ENCODE measurements around the gene PALM. TPM values are rescaled to one million over a fixed set of nuclear protein-coding genes. Genes with fewer than 3 reads are reported as not detected.

Gene PALM
- total RNA-seq, 1 experiment from 2014 or later = 10.8 TPM

DNA sequence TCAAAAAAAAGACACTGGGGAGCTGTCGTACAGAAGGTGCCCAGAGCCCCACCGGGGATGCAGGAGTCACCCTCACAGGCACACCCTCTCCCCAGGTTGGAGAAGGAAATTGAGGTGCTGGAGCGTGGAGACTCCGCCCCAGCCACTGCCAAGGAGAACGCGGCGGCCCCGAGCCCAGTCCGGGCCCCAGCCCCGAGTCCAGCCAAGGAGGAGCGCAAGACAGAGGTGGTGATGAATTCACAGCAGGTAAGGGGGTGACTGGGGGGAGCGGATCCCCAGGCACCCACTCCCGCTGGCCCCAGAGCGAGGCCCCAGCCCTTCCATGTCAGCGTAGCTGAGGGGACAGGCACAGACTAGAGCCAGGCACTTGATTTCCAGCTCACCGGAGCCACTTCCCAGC lies 22.3 kb downstream of the PALM start:
- Histone ChIP-seq H3K27ac (ENCODE audit: low read length) (no peak overlapping the region), H3K4me1 (ENCODE audit: insufficient read depth, low read length) (no peaks in the 10 kb centered on the region), H4K20me1 (ENCODE audit: low read length) (no peaks in the 10 kb centered on the region), H2AFZ (ENCODE audit: low read length) (no peak overlapping the region), H3K4me3 (ENCODE audit: low read length) (no peak overlapping the region), H3F3A (ENCODE audit: low read length, unreplicated experiment) (no peaks in the 10 kb centered on the region), H3K9me2 (replicated peaks; ENCODE audit: low read length) (no peaks in the 10 kb centered on the region), H3K9ac (ENCODE audit: low read length) (no peak overlapping the region), H3K36me3 (ENCODE audit: low read depth, low read length) (no peaks in the 10 kb centered on the region), H3K4me2 (ENCODE audit: low read length) (no peak overlapping the region), H3K27me3 (ENCODE audit: low read length) (no peaks in the 10 kb centered on the region), H3K9me3 (ENCODE audit: low read length) (no peaks in the 10 kb centered on the region), H3K79me2 (ENCODE audit: low read length) (no peaks in the 10 kb centered on the region)
- ATAC-seq (no peak), DNase-seq (no peak)
- no TSS peak for BruUV-seq (replicated peaks)
- TF ChIP-seq EZH2phosphoT487 (IDR thresholded peaks at IDR 0.05; ENCODE audit: borderline replicate concordance, low read length) = no peak
- TF ChIP-seq, protein P1, sequence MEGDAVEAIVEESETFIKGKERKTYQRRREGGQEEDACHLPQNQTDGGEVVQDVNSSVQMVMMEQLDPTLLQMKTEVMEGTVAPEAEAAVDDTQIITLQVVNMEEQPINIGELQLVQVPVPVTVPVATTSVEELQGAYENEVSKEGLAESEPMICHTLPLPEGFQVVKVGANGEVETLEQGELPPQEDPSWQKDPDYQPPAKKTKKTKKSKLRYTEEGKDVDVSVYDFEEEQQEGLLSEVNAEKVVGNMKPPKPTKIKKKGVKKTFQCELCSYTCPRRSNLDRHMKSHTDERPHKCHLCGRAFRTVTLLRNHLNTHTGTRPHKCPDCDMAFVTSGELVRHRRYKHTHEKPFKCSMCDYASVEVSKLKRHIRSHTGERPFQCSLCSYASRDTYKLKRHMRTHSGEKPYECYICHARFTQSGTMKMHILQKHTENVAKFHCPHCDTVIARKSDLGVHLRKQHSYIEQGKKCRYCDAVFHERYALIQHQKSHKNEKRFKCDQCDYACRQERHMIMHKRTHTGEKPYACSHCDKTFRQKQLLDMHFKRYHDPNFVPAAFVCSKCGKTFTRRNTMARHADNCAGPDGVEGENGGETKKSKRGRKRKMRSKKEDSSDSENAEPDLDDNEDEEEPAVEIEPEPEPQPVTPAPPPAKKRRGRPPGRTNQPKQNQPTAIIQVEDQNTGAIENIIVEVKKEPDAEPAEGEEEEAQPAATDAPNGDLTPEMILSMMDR (conservative IDR thresholded peaks at IDR 0.05; ENCODE audit: low read depth, low read length) = no peak
- no peak for TF ChIP-seq EZH2 (IDR thresholded peaks at IDR 0.05; ENCODE audit: low read length, unreplicated experiment)
- ChIA-PET POLR2A (ENCODE audit: unreplicated experiment) (interaction anchor here (0.6 kb wide), 1 partner anchor 28 kb away, joined by 4 read pairs; no protein-coding TSS in a partner anchor), CTCF (no interaction called here)
- intact Hi-C loops (cut with micrococcal nuclease) = loop anchor here (5.0 kb wide), 1 partner anchor 144 kb away; the partner anchor contains the start of gene HCN2

DNA sequence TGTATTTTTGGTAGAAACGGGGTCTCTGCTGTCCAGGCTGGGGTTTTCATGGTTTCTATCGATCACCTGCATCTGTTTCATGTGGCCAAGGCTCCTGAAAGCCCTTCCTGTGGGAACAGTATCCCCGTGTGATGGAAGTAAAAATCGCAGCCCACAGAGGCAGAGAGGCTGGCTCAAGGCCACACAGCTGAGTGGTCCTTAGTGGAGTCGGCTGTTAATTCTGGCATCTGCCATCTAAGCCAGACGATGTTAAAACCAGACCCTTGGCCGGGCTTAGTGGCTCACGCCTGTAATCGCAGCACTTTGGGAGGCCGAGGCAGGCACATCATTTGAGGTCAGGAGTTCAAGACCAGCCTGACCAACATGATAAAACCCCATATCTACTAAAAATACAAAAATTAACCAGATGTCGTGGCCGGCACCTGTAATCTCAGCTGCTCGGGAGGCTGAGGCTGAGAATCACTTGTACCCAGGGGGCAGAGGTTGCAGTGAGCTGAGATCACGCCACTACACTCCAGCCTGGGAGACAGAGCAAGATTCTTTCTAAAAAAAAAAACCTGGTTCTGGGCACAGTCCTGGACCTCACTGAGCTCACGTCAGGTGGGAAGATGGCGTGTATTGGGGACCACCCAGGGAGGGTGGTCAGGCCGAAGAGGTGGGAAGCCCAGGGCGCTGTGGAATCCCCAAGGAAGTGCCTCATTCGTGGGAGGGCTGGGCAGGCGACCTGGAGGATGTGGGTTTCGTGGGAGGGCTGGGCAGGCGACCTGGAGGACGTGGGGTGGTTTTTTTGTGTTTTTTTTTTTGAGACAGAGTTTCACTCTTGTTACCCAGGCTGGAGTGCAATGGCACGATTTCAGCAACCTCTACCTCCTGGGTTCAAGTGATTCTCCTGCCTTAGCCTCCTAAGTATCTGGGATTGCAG lies 23.7 kb downstream of the PALM start:
- H2AFZ ChIP-seq (ENCODE audit: low read length) = no peak overlapping the region
- H3K9me2 ChIP-seq (replicated peaks; ENCODE audit: low read length) = no peaks in the 10 kb centered on the region
- TF ChIP-seq, protein P1 (conservative IDR thresholded peaks at IDR 0.05; ENCODE audit: low read depth, low read length) = no peak
- TF ChIP-seq EZH2phosphoT487 (IDR thresholded peaks at IDR 0.05; ENCODE audit: borderline replicate concordance, low read length) (no peak), EZH2 (IDR thresholded peaks at IDR 0.05; ENCODE audit: low read length, unreplicated experiment) (no peak)
- no peak overlapping the region for H3K27ac ChIP-seq (ENCODE audit: low read length)
- ATAC-seq (no peak), DNase-seq (no peak)
- H3K9ac ChIP-seq (ENCODE audit: low read length) = no peak overlapping the region
- H4K20me1 ChIP-seq (ENCODE audit: low read length) = no peaks in the 10 kb centered on the region
- H3F3A ChIP-seq (ENCODE audit: low read length, unreplicated experiment) = no peaks in the 10 kb centered on the region
- no peaks in the 10 kb centered on the region for H3K9me3 ChIP-seq (ENCODE audit: low read length)
- H3K4me3 ChIP-seq (ENCODE audit: low read length) = no peak overlapping the region
- no peaks in the 10 kb centered on the region for H3K4me1 ChIP-seq (ENCODE audit: insufficient read depth, low read length)
- no peak overlapping the region for H3K4me2 ChIP-seq (ENCODE audit: low read length)
- no peaks in the 10 kb centered on the region for H3K79me2 ChIP-seq (ENCODE audit: low read length)
- no TSS peak for BruUV-seq (replicated peaks)
- intact Hi-C loops (cut with micrococcal nuclease) = loop anchor here (5.0 kb wide), 1 partner anchor 145 kb away; the partner anchor contains the start of gene HCN2
- POLR2A ChIA-PET (ENCODE audit: unreplicated experiment) = no interaction called here
- no peaks in the 10 kb centered on the region for H3K27me3 ChIP-seq (ENCODE audit: low read length)
- H3K36me3 ChIP-seq (ENCODE audit: low read depth, low read length) = no peaks in the 10 kb centered on the region
- CTCF ChIA-PET = no interaction called here

DNA sequence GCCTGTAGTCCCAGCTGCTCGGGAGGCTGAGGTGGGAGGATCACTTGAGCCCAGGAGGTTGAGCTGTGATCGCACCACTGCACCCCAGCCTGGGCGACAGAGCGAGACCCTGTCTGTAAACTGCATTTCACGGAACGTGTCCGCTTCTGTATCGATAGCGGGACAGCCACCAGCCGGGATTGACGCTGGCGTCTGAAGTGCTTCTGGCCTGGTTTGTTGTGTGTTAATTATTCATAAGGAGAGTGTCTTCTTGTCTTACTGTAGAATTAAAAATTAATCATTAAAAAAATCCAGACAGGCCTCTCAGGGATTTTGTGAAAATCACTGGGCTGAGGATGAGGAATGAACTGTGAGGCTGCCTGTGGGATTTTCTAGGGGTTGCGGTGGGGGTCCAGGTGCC lies 26.0 kb downstream of the PALM start:
- Histone ChIP-seq H3K9me3 (ENCODE audit: low read length) (no peaks in the 10 kb centered on the region), H4K20me1 (ENCODE audit: low read length) (no peaks in the 10 kb centered on the region), H3K36me3 (ENCODE audit: low read depth, low read length) (no peaks in the 10 kb centered on the region), H3K4me1 (ENCODE audit: insufficient read depth, low read length) (no peaks in the 10 kb centered on the region), H3F3A (ENCODE audit: low read length, unreplicated experiment) (no peaks in the 10 kb centered on the region), H3K9ac (ENCODE audit: low read length) (no peak overlapping the region), H3K79me2 (ENCODE audit: low read length) (no peaks in the 10 kb centered on the region), H3K4me2 (ENCODE audit: low read length) (no peak overlapping the region), H3K27me3 (ENCODE audit: low read length) (no peaks in the 10 kb centered on the region), H3K4me3 (ENCODE audit: low read length) (no peak overlapping the region), H3K27ac (ENCODE audit: low read length) (no peak overlapping the region), H3K9me2 (replicated peaks; ENCODE audit: low read length) (no peaks in the 10 kb centered on the region), H2AFZ (ENCODE audit: low read length) (no peak overlapping the region)
- intact Hi-C loops (cut with micrococcal nuclease) = loop anchor here (2.0 to 5.0 kb wide), 2 partner anchors 70 to 147 kb away; partner anchors contain the start of gene HCN2
- ChIA-PET POLR2A (ENCODE audit: unreplicated experiment) (no interaction called here), CTCF (interaction anchor here (0.6 kb wide), 1 partner anchor 150 kb away, joined by 3 read pairs; no protein-coding TSS in a partner anchor)
- ATAC-seq = no peak
- no TSS peak for BruUV-seq (replicated peaks)
- TF ChIP-seq EZH2 (IDR thresholded peaks at IDR 0.05; ENCODE audit: low read length, unreplicated experiment) (no peak), EZH2phosphoT487 (IDR thresholded peaks at IDR 0.05; ENCODE audit: borderline replicate concordance, low read length) (no peak)
- TF ChIP-seq, protein P1 (conservative IDR thresholded peaks at IDR 0.05; ENCODE audit: low read depth, low read length) = no peak
- no peak for DNase-seq

Measured in PC-3 (cell line).